Duodenal mucosa (tissue), 2 donors: ENCODE results near the gene DBNDD1.
"Not testable (repeated sequence)": the region's sequence is repeated elsewhere in the genome, so short reads cannot be mapped to it uniquely, and the experiment has no call there.

Experiments
- H3K27ac ChIP-seq: one replicate; pipeline ENCODE4 v1.7.0; 2013; ENCODE audit warnings: low read depth, low read length
- H3K27me3 ChIP-seq, 2 donors: one replicate each; pipeline ENCODE4 v1.7.0; 2013; ENCODE audit warnings: low read length in 2 of 2, control low read depth in 1 of 2; ENCODE audit not compliant: insufficient read depth in 2 of 2, control insufficient read depth in 1 of 2
- H3K36me3 ChIP-seq, 2 donors: one replicate each; pipeline ENCODE4 v1.7.0; 2013; ENCODE audit warnings: low read length in 2 of 2, control low read depth in 1 of 2; ENCODE audit not compliant: insufficient read depth in 2 of 2, control insufficient read depth in 1 of 2
- H3K4me1 ChIP-seq, 2 donors: one replicate each; pipeline ENCODE4 v1.7.0; 2013; ENCODE audit warnings: low read length in 2 of 2, control low read depth in 1 of 2; ENCODE audit not compliant: insufficient read depth in 2 of 2, control insufficient read depth in 1 of 2
- H3K4me3 ChIP-seq, 2 donors: one replicate each; pipeline ENCODE4 v1.7.0; 2013; ENCODE audit warnings: low read length in 2 of 2, low read depth in 1 of 2
- H3K9ac ChIP-seq, 2 donors: one replicate each; pipeline ENCODE4 v1.7.0; 2013; ENCODE audit warnings: low read length in 2 of 2, low read depth in 1 of 2
- H3K9me3 ChIP-seq, 2 donors: one replicate each; pipeline ENCODE4 v1.7.0; 2013; ENCODE audit warnings: low read length in 2 of 2, control low read depth in 1 of 2; ENCODE audit not compliant: control insufficient read depth in 1 of 2

Gene DBNDD1

DNA sequence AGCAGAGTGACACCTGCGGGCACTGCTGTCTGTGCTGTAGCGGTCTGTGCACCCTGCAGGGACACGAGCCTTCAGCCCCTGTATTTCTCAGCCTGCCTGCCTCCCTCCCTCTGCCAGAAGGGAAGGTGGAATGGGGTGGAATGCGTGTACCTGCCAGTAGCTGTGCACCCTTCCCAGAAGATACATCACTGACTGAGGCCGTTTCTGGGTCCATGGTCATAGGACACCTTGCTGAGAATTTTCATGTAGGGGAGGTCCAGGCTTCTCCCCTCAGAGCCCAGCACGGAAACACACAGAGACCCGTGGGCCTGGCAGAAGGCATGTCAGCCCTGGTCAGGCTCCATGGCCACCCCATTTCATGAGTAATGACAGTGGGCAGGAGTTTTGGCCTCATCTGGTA lies 16.5 kb downstream of the DBNDD1 start:
- H3K9me3 ChIP-seq = no peaks in the 10 kb centered on the region
- no peak overlapping the region for H3K27ac ChIP-seq
- no peak overlapping the region for H3K4me3 ChIP-seq
- no peaks in the 10 kb centered on the region for H3K4me1 ChIP-seq
- peaks cover 4 to 17% of the 10 kb centered on the region in 2 donors for H3K36me3 ChIP-seq
- H3K27me3 ChIP-seq = no peaks in the 10 kb centered on the region
- H3K9ac ChIP-seq = no peak overlapping the region

- Histone ChIP-seq H3K27me3 (no peaks in the 10 kb centered on the region), H3K9me3 (no peaks in the 10 kb centered on the region), H3K36me3 (peaks cover 4 to 20% of the 10 kb centered on the region in 2 donors), H3K4me1 (no peaks in the 10 kb centered on the region), H3K4me3 (no peak overlapping the region), H3K27ac (no peak overlapping the region), H3K9ac (no peak overlapping the region)
These were observed 17.3 kb downstream of the DBNDD1 start for GRCh38 chr16:90001761-90002503.

DNA sequence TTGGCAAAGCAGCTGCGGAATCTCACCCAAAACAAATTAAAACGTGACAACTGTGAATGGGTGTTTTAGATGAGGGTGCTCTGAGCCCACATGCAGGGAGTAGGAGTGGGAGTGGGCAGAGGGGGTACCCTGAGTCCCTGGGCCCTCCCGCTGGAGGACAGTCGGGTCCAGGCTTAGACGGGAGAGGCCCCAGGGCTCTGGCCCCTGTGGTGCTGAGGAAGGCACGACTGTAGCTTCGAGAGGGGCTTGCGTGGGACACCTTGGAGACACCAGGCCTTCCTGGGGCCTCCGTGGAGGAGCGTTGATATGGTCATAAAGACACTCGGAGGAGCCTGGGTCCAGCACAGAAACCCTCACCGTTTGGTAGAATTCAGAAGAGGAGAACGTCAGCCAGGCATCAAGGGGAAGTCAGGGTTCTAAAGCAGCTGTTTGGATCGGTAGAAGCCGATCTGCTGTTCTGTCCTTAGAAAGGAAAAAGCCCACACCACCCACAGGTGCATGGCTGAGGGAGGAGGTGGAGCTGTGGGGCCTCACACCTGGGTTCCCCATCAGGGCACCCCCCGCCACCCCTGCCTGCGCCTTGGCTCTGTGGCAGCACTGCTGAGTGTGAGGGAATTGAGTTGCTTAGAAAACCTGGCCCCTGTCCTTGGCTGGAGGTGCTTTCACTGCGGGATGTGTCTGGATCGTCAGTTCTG lies 18.4 kb downstream of the DBNDD1 start:
- H3K27me3 ChIP-seq = no peaks in the 10 kb centered on the region
- peaks cover 4 to 22% of the 10 kb centered on the region in 2 donors for H3K36me3 ChIP-seq
- no peak overlapping the region for H3K4me3 ChIP-seq
- H3K4me1 ChIP-seq = no peaks in the 10 kb centered on the region
- H3K27ac ChIP-seq = no peak overlapping the region
- peaks cover 0 to 1% of the 10 kb centered on the region in 2 donors for H3K9me3 ChIP-seq
- no peak overlapping the region for H3K9ac ChIP-seq

- H3K27ac ChIP-seq = no peak overlapping the region
- H3K4me1 ChIP-seq = no peaks in the 10 kb centered on the region
- H3K36me3 ChIP-seq = peaks cover 4 to 31% of the 10 kb centered on the region in 2 donors
- H3K4me3 ChIP-seq = no peak overlapping the region
- peaks cover 0 to 10% of the 10 kb centered on the region in 2 donors for H3K9me3 ChIP-seq
- H3K27me3 ChIP-seq = no peaks in the 10 kb centered on the region
- no peak overlapping the region for H3K9ac ChIP-seq
These were observed 19.3 kb downstream of the DBNDD1 start for GRCh38 chr16:89999831-90000574.

DNA sequence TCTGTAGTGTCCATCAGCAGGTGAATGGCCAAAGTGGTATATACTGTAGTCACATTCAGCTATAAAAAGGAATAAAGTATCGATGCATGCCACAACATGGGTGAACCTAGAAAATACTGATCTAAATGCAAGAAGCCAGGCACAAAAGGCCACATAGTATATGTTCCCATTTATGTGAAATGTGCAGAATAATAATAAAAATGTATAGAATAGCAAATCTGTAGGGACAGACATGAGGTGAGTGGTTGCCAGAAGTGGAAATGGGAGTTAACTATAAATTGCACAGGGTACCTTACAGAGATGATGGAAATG lies 23.1 kb downstream of the DBNDD1 start:
- Histone ChIP-seq H3K4me3 (no peak overlapping the region), H3K36me3 (peaks cover 29 to 66% of the 10 kb centered on the region in 2 donors), H3K27ac (no peak overlapping the region), H3K9ac (no peak overlapping the region), H3K9me3 (peaks cover 0 to 14% of the 10 kb centered on the region in 2 donors), H3K27me3 (no peaks in the 10 kb centered on the region), H3K4me1 (no peaks in the 10 kb centered on the region)

- Histone ChIP-seq H3K36me3 (peaks cover 33 to 71% of the 10 kb centered on the region in 2 donors), H3K9me3 (peaks cover 0 to 14% of the 10 kb centered on the region in 2 donors)
- not testable (repeated sequence) for H3K27ac ChIP-seq, H3K4me3 ChIP-seq, H3K9ac ChIP-seq, H3K27me3 ChIP-seq, H3K4me1 ChIP-seq
These were observed 23.6 kb downstream of the DBNDD1 start for GRCh38 chr16:89995475-89996177.

GRCh38 chr16:89994721-89995474 lies 24.4 kb downstream of the DBNDD1 start:
- not testable (repeated sequence) for H3K9ac ChIP-seq, H3K27me3 ChIP-seq, H3K27ac ChIP-seq, H3K4me1 ChIP-seq, H3K4me3 ChIP-seq
- H3K36me3 ChIP-seq = peaks cover 35 to 70% of the 10 kb centered on the region in 2 donors
- peaks cover 0 to 14% of the 10 kb centered on the region in 2 donors for H3K9me3 ChIP-seq

- peaks cover 35 to 67% of the 10 kb centered on the region in 2 donors for H3K36me3 ChIP-seq
- H3K9me3 ChIP-seq = peaks cover 0 to 14% of the 10 kb centered on the region in 2 donors
- no peak overlapping the region for H3K9ac ChIP-seq
- no peaks in the 10 kb centered on the region for H3K27me3 ChIP-seq
- H3K4me1 ChIP-seq = no peaks in the 10 kb centered on the region
- no peak overlapping the region for H3K4me3 ChIP-seq
- no peak overlapping the region for H3K27ac ChIP-seq
These were observed 24.9 kb downstream of the DBNDD1 start for GRCh38 chr16:89994389-89994720.

GRCh38 chr16:89993971-89994370 lies 25.3 kb downstream of the DBNDD1 start:
- peaks cover 35 to 67% of the 10 kb centered on the region in 2 donors for H3K36me3 ChIP-seq
- no peak overlapping the region for H3K27ac ChIP-seq
- no peak overlapping the region for H3K9ac ChIP-seq
- H3K4me1 ChIP-seq = no peaks in the 10 kb centered on the region
- H3K27me3 ChIP-seq = no peaks in the 10 kb centered on the region
- H3K4me3 ChIP-seq = no peak overlapping the region
- peaks cover 0 to 14% of the 10 kb centered on the region in 2 donors for H3K9me3 ChIP-seq
